Kasumi-1 (cell line): ENCODE results near the gene RBFOX2.
A peak's percentile ranks its signal among the peaks of the same experiment; 100 is the strongest.
"Not testable (repeated sequence)": the region's sequence is repeated elsewhere in the genome, so short reads cannot be mapped to it uniquely, and the experiment has no call there.

Experiments
- DNase-seq, 2 experiments: peaks; one replicate each; lab custom pipeline; 2025; lab: John Stamatoyannopoulos, UW

Gene RBFOX2

GRCh38 chr22:35777335-35777975 is 251.2 kb downstream of the RBFOX2 start:
- no peak for DNase-seq

- no peak for DNase-seq
Observed at GRCh38 chr22:35775339-35775738, 253.3 kb downstream of the RBFOX2 start.

- DNase-seq = no peak
Observed at GRCh38 chr22:35769974-35770373, 258.6 kb downstream of the RBFOX2 start.

DNA sequence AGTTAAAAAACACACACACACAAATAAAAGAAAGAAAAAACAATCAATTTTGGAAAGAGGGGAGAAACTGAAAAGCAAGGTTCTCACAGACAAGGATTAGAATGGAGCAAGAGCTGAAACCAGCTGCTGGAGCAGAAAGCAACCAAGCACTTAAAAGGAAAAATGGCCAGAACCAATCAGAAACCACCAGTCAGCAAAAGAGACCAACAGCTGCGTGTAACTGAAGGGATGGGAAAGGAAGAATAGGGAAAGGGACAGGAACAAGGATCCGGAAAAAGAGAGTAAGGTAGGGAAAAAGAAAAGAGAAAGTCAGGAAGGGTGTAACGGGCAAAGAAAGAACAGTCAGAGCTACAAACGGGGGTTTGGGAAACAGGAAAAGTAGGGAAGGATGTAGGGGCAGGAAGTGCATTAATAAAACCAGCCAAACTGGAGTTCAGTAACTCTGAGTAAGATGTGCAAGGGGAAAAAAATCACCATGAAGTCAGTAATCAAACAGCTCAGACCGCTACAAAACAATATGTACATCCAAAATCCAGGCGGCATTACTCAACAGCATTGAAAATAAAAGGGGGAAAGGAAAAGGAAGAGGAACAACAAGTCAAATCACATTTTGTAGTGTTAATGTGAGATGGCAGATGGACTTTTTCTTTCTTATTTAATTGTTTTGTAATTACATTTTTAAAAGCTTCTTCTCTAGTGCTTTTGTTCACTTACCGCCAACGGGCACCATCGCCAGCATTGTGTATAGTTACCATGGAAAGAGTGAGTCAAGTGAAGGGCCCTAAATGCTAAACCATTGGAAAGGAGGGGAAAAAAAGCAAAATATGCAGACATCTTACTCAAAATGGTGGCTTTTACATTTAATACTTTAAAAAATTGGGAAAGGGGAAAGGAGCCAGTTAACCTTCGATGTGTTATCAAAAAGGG is 261.7 kb downstream of the RBFOX2 start:
- DNase-seq = no peak

GRCh38 chr22:35761037-35761436 is 267.6 kb downstream of the RBFOX2 start:
- peak; percentile 1 to 19 for DNase-seq

DNA sequence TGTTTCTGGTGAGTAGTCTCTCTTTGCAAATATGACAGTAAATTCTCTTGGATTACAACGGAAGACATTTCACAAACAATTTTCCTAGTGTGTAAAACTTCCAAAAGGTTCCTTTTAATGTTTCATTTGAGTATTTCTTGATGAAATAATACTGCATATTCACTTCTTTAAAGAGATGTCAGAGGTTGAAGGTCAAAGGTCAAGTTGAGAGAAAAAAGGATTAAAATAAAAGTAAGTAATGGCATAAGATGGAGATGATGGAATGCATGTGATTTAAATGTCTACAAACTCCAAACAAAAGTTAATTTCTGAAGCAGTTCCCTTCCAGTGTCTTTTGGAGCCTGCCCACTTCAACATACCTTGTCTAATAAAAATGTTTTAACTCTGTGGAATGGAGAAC is 270.2 kb downstream of the RBFOX2 start:
- DNase-seq = no peak

DNA sequence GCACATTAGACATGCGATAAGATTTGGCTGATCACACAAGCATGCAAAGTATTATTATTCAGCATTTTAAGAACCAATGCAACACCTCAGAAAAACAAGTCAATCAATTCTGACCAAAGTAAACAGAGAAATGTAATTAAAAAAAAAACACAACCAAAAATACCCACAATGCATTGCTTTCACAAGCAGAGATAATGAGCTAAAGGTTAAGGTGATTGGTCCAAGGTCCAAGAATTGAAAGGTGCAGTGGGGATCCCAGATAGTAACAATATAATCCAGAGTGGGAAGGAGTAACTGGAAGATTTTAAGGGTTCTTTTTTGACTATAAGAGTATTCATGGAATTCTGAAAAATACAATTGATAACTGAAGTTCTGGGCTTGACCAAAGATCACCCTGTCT is 271.9 kb downstream of the RBFOX2 start:
- no peak for DNase-seq

DNA sequence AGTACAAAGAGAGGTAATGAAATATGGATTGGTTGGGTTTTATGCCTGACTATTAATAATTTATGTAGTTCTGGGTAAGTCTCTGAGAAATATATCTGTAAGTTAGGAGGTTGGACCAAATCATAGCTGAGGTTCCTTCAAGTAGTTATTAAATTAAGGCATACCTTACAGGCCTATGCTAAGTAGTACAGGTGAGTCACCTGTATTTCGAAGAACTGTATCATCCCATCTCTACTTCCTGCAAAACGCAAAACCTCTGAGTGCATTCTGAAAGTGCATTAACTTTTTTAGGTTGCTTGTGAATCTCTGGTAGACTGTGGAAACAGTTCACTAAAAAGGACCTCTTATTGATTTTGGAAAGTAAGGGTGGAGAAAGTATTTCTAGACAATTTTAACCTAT is 273.9 kb downstream of the RBFOX2 start:
- DNase-seq = no peak

- peak in 1 of 2 experiments; percentile 17 for DNase-seq
Observed at GRCh38 chr22:35752863-35753189, 275.8 kb downstream of the RBFOX2 start.

GRCh38 chr22:35752006-35752862 is 276.4 kb downstream of the RBFOX2 start:
- DNase-seq = peak; percentile 74 to 78

- DNase-seq = no peak
Observed at GRCh38 chr22:35749808-35750207, 278.8 kb downstream of the RBFOX2 start.

GRCh38 chr22:35746946-35747703 is 281.5 kb downstream of the RBFOX2 start:
- DNase-seq = no peak

DNA sequence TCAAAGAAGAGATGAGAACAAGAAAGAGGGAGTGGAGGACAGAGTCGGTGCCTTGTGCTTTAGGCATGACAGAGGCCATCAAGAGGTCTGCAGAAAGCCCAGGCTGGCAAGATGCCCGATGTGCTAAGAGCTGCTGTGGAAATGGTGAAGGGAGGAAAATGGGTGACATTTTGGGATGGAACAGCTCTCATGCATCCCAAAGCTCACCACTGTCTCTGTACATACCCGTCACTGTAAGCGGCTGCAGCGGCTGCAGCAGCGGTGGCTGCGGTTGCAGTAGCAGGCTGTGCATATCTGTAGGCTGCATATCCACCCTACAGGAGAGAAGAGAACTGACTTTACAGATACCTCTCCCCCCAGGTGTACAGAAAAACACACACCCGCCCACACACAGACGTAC is 282.4 kb downstream of the RBFOX2 start:
- DNase-seq = no peak

- no peak for DNase-seq
Observed at GRCh38 chr22:35743326-35743860, 285.2 kb downstream of the RBFOX2 start.

DNA sequence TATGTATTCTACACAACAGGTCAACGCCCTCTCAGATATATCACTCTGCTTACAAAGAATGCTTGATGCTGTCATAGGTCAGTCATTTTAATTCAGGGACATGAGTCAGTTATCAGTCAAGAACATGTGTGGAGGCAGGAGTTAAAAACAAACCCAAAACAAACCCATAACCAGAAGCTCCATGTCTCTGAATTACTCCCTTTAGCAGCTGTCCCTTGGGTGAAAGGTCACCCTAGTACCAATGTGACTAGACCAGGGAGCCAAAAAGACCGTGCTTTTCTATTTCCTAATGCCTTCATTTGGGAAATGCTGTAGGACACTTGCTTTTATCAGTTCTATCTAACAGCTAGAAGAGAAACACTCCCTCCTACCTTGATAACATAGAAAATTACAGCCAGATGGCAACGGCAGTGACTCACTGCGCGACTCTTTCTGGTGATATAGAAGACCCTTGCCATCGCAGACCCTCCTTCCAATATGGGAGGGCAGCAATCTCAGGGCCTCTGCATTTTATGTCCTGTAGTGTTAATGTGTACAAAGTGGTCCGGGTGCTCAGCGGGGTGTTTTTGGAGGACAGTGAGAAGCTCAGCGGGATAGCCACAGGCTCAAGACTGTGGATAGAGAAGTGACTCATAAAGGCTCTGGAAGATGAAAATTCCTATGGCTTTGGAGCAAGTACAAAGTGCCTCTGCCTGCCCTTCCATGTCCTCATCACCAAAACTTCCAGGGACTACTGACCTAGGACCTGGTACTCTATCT is 286.1 kb downstream of the RBFOX2 start:
- no peak for DNase-seq

- DNase-seq = no peak
Observed at GRCh38 chr22:35740616-35741015, 288.0 kb downstream of the RBFOX2 start.

- no peak for DNase-seq
Observed at GRCh38 chr22:35739931-35740380, 288.7 kb downstream of the RBFOX2 start.

- no peak for DNase-seq
Observed at GRCh38 chr22:35739076-35739930, 289.3 kb downstream of the RBFOX2 start.

- DNase-seq = not testable (repeated sequence)
Observed at GRCh38 chr22:35737886-35738285, 290.7 kb downstream of the RBFOX2 start.

GRCh38 chr22:35736701-35737100 is 291.9 kb downstream of the RBFOX2 start:
- no peak for DNase-seq
